Body of pancreas (tissue), 4 donors: ENCODE measurements around the gene RAI1.

ENCODE experiments used
- CTCF ChIP-seq, 7 experiments: fragments of 450-650 bp in 4 of 7; fragments of 200-600 bp in 3 of 7; sonication (generic) in 3 of 7; IDR thresholded peaks; one replicate each; pipeline ENCODE4 v1.5.1; 2016 to 2019; ENCODE audit warnings: antibody characterized with exemption in 7 of 7
- POLR2A ChIP-seq, 3 donors: fragments of 450-650 bp; IDR thresholded peaks; one replicate each; pipeline ENCODE4 v1.6.1; 2016; ENCODE audit warnings: antibody characterized with exemption in 3 of 3, mild to moderate bottlenecking in 2 of 3

GRCh38 chr17:17818088-17818526 lies 136.8 kb downstream of the RAI1 start:
- TF ChIP-seq CTCF (IDR thresholded peaks at IDR 0.05) (no peak), POLR2A (IDR thresholded peaks at IDR 0.05) (no peak)
